Activated CD4-positive, alpha-beta memory T cell treated with anti-CD3 and anti-CD28 coated beads for 36 hours (primary cell): ENCODE measurements around the gene KRT76. TPM values are rescaled to one million over a fixed set of nuclear protein-coding genes. Genes with fewer than 3 reads are reported as not detected.

Source experiments
- CTCF ChIA-PET: fragments of 350-600 bp; sonication (Branson Sonifier 250); formaldehyde crosslinking; loops from one replicate; lab custom pipeline; 2021; ENCODE audit warnings: antibody characterized with exemption, inconsistent platforms; lab: Charles Lee
- POLR2A ChIA-PET: fragments of 350-600 bp; sonication (Branson Sonifier 250); formaldehyde crosslinking; loops from one replicate; lab custom pipeline; 2021; ENCODE audit warnings: antibody characterized with exemption; lab: Charles Lee
- DNase-seq: peaks from one replicate; pipeline ENCODE4 v3.0.0-alpha.2; 2020
- H3K27ac Mint-ChIP-seq: one replicate; pipeline ENCODE4 v1.8.0; 2021; ENCODE audit warnings: mixed read lengths
- H3K27me3 Mint-ChIP-seq: one replicate; pipeline ENCODE4 v1.8.0; 2021; ENCODE audit warnings: mixed read lengths
- H3K36me3 Mint-ChIP-seq: one replicate; pipeline ENCODE4 v1.8.0; 2021; ENCODE audit warnings: mixed read lengths
- H3K4me1 Mint-ChIP-seq: one replicate; pipeline ENCODE4 v1.8.0; 2021; ENCODE audit warnings: low read depth, mixed read lengths
- H3K4me3 Mint-ChIP-seq: one replicate; pipeline ENCODE4 v1.8.0; 2021; ENCODE audit warnings: mild to moderate bottlenecking, mixed read lengths
- H3K9me3 Mint-ChIP-seq: one replicate; pipeline ENCODE4 v1.8.0; 2021; ENCODE audit warnings: mixed read lengths
- intact Hi-C: fragments of 100-400 bp; cut with micrococcal nuclease; formaldehyde crosslinking; loops from one replicate; pipeline ENCODE4 v1.15.1; 2023
- total RNA-seq, 2 experiments: library from RNA; stranded (reverse); gene quantifications; one replicate each; pipeline ENCODE4 v1.2.3, GENCODE V29; 2021

The KRT76 gene
- total RNA-seq, 2 experiments from 2014 or later = not detected

- POLR2A ChIA-PET = no interaction called here
- H3K4me3 Mint-ChIP-seq = no peak overlapping the region
- CTCF ChIA-PET = no interaction called here
These were observed 14.4 kb upstream of the KRT76 start for GRCh38 chr12:52791271-52792184.

GRCh38 chr12:52790427-52791270 lies 13.5 kb upstream of the KRT76 start:
- H3K4me1 Mint-ChIP-seq = peaks cover 3% of the 10 kb centered on the region
- H3K4me3 Mint-ChIP-seq = no peak overlapping the region
- intact Hi-C loops = no loop called here
- CTCF ChIA-PET = no interaction called here
- H3K27me3 Mint-ChIP-seq = peaks cover 21% of the 10 kb centered on the region
- no peak overlapping the region for H3K27ac Mint-ChIP-seq
- no peaks in the 10 kb centered on the region for H3K36me3 Mint-ChIP-seq
- no peak for DNase-seq
- POLR2A ChIA-PET = no interaction called here
- H3K9me3 Mint-ChIP-seq = no peaks in the 10 kb centered on the region

More at GRCh38 chr12:52791271-52792184, 14.4 kb upstream of the KRT76 start:
- H3K9me3 Mint-ChIP-seq = no peaks in the 10 kb centered on the region
- intact Hi-C loops = no loop called here
- no peaks in the 10 kb centered on the region for H3K36me3 Mint-ChIP-seq
- H3K4me1 Mint-ChIP-seq = peaks cover 3% of the 10 kb centered on the region
- H3K27ac Mint-ChIP-seq = no peak overlapping the region
- peaks cover 21% of the 10 kb centered on the region for H3K27me3 Mint-ChIP-seq
- no peak for DNase-seq

- peak; percentile 11 for DNase-seq
- intact Hi-C loops = no loop called here
- POLR2A ChIA-PET = no interaction called here
- CTCF ChIA-PET = no interaction called here
- H3K9me3 Mint-ChIP-seq = no peaks in the 10 kb centered on the region
- H3K4me3 Mint-ChIP-seq = no peak overlapping the region
- peaks cover 26% of the 10 kb centered on the region for H3K27me3 Mint-ChIP-seq
- peaks cover 3% of the 10 kb centered on the region for H3K4me1 Mint-ChIP-seq
- no peaks in the 10 kb centered on the region for H3K36me3 Mint-ChIP-seq
- no peak overlapping the region for H3K27ac Mint-ChIP-seq
These were observed 12.7 kb upstream of the KRT76 start for GRCh38 chr12:52789637-52790426.

- intact Hi-C loops = no loop called here
- Mint-ChIP-seq H3K27ac (no peak overlapping the region), H3K9me3 (no peaks in the 10 kb centered on the region), H3K36me3 (no peaks in the 10 kb centered on the region), H3K27me3 (peaks cover 28% of the 10 kb centered on the region), H3K4me3 (no peak overlapping the region), H3K4me1 (peaks cover 3% of the 10 kb centered on the region)
- CTCF ChIA-PET = interaction anchor here (1.4 kb wide), 1 partner anchor 90 kb away, joined by 4 read pairs; no protein-coding TSS in a partner anchor
- POLR2A ChIA-PET = no interaction called here
- no peak for DNase-seq
These were observed 11.9 kb upstream of the KRT76 start for GRCh38 chr12:52788876-52789636.

GRCh38 chr12:52788192-52788875 lies 11.2 kb upstream of the KRT76 start:
- Mint-ChIP-seq H3K4me1 (peaks cover 3% of the 10 kb centered on the region), H3K27me3 (peaks cover 35% of the 10 kb centered on the region), H3K4me3 (no peak overlapping the region), H3K9me3 (no peaks in the 10 kb centered on the region), H3K36me3 (no peaks in the 10 kb centered on the region), H3K27ac (no peak overlapping the region)
- ChIA-PET POLR2A (no interaction called here), CTCF (interaction anchor here (1.4 kb wide), 1 partner anchor 91 kb away, joined by 4 read pairs; no protein-coding TSS in a partner anchor)
- intact Hi-C loops = no loop called here
- no peak for DNase-seq

GRCh38 chr12:52787324-52788191 lies 10.4 kb upstream of the KRT76 start:
- POLR2A ChIA-PET = no interaction called here
- Mint-ChIP-seq H3K4me3 (no peak overlapping the region), H3K27me3 (peaks cover 38% of the 10 kb centered on the region), H3K36me3 (no peaks in the 10 kb centered on the region), H3K4me1 (peaks cover 3% of the 10 kb centered on the region), H3K9me3 (no peaks in the 10 kb centered on the region), H3K27ac (no peak overlapping the region)
- no peak for DNase-seq
- intact Hi-C loops = no loop called here
- CTCF ChIA-PET = interaction anchor here (1.4 kb wide), 1 partner anchor 92 kb away, joined by 4 read pairs; no protein-coding TSS in a partner anchor

- Mint-ChIP-seq H3K4me1 (no peaks in the 10 kb centered on the region), H3K36me3 (no peaks in the 10 kb centered on the region), H3K4me3 (no peak overlapping the region), H3K27ac (no peak overlapping the region), H3K27me3 (peaks cover 30% of the 10 kb centered on the region), H3K9me3 (no peaks in the 10 kb centered on the region)
- intact Hi-C loops = no loop called here
- ChIA-PET CTCF (no interaction called here), POLR2A (interaction anchor here (0.7 kb wide), 1 partner anchor 92 kb away, joined by 5 read pairs; no protein-coding TSS in a partner anchor)
- DNase-seq = no peak
These were observed 7.8 kb upstream of the KRT76 start for GRCh38 chr12:52784909-52785308.

- Mint-ChIP-seq H3K9me3 (no peaks in the 10 kb centered on the region), H3K4me3 (no peak overlapping the region), H3K4me1 (no peaks in the 10 kb centered on the region), H3K27ac (no peak overlapping the region), H3K27me3 (peaks cover 21% of the 10 kb centered on the region), H3K36me3 (no peaks in the 10 kb centered on the region)
- CTCF ChIA-PET = no interaction called here
- POLR2A ChIA-PET = no interaction called here
- intact Hi-C loops = no loop called here
- DNase-seq = no peak
These were observed 6.6 kb upstream of the KRT76 start for GRCh38 chr12:52783563-52784316.

- Mint-ChIP-seq H3K4me1 (no peaks in the 10 kb centered on the region), H3K4me3 (no peak overlapping the region), H3K36me3 (no peaks in the 10 kb centered on the region), H3K27ac (no peak overlapping the region), H3K9me3 (no peaks in the 10 kb centered on the region), H3K27me3 (peaks cover 21% of the 10 kb centered on the region)
- intact Hi-C loops = no loop called here
- ChIA-PET POLR2A (no interaction called here), CTCF (interaction anchor here (1.4 kb wide), 1 partner anchor 11 kb away, joined by 3 read pairs; no protein-coding TSS in a partner anchor)
- DNase-seq = no peak
These were observed 5.4 kb upstream of the KRT76 start for GRCh38 chr12:52782502-52782901.
